ENCODE results near the gene NUDT13. TPM values are rescaled to one million over a fixed set of nuclear protein-coding genes. Genes with fewer than 3 reads are reported as not detected.

The NUDT13 gene

DNA sequence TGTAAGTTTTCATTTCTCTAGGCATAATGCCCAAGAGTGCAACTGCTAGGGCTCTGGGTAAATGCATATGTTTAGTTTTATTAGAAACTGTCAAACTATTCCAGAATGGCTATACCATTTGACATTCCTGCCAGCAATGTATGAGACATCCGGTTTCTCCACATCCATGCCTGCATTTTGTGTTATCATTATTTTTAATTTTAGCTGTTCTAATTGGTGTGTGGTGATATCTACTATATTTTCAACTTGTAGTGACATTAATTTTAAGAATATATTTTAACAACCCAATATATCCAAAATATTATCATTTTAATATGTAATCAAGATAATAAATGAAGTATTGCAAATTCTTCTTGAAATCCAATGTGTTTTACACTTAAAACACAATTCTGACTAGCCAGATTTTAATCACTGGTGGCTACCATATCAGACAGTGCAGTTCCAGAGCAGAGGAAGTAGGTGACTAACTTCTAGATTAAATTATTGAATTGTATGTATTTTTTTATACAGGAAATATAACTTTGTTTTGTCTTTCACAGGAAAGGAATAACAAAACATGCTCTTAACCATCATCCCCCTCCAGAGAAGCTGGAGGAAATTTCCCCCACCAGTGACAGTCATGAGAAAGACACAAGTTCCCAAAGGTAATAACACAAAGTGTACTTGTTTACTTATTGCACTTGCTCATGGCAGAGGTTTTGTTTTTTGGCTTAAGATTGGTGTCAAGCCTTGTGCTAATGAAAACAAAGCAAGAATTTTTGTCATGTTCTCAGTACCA lies 64.1 kb downstream of the NUDT13 start:
- no peak overlapping the region for H3K27ac ChIP-seq (replicated peaks; ENCODE audit: low read length)
- no peak overlapping the region for H3K23ac ChIP-seq (ENCODE audit: low read depth, low read length, poor library complexity)
- no peak overlapping the region for H3K18ac ChIP-seq (ENCODE audit: low read length)
- H3K4me2 ChIP-seq (ENCODE audit: insufficient read depth, low read length, poor library complexity, severe bottlenecking) = no peak overlapping the region
- H4K91ac ChIP-seq (ENCODE audit: low read depth, low read length, poor library complexity) = no peak overlapping the region
- no CpG with 5 or more reads among the region's 1 CpG for WGBS, 2 donors (ENCODE audit: extremely low coverage in 2 of 2, insufficient read length in 2 of 2, insufficient replicate concordance in 1 of 2)
- H3K4me3 ChIP-seq (ENCODE audit: low read length in 2 of 2) = no peak overlapping the region
- H2AFZ ChIP-seq (ENCODE audit: low read length) = no peak overlapping the region
- no peak overlapping the region for H4K8ac ChIP-seq (ENCODE audit: low read depth, low read length)
- H2BK12ac ChIP-seq (ENCODE audit: low read length) = no peak overlapping the region
- no peak overlapping the region for H3K4ac ChIP-seq (ENCODE audit: low read length)
- no peak overlapping the region for H2AK5ac ChIP-seq (ENCODE audit: low read depth, low read length)
- H3K36me3 ChIP-seq (replicated peaks in 1 of 2; ENCODE audit: control insufficient read depth in 2 of 2, insufficient read depth in 2 of 2, low read length in 2 of 2) = peaks cover 3 to 58% of the 10 kb centered on the region in 2 donors
- no peak overlapping the region for H3K14ac ChIP-seq (ENCODE audit: low read length)
- H3K27me3 ChIP-seq (ENCODE audit: control insufficient read depth in 3 of 3, insufficient read depth in 3 of 3, low read depth in 1 of 3, low read length in 3 of 3) = no peaks in the 10 kb centered on the region
- H3K9ac ChIP-seq (ENCODE audit: low read depth, low read length, poor library complexity) = no peak overlapping the region
- H2BK120ac ChIP-seq (ENCODE audit: low read depth, low read length) = no peak overlapping the region
- H2BK5ac ChIP-seq (ENCODE audit: low read length) = no peak overlapping the region
- no peaks in the 10 kb centered on the region for H3K9me3 ChIP-seq (replicated peaks in 1 of 2; ENCODE audit: control insufficient read depth in 2 of 2, insufficient read depth in 1 of 2, low read depth in 1 of 2, low read length in 2 of 2)
- no peak for DNase-seq (ENCODE audit: low spot score)
- no peak overlapping the region for H2BK15ac ChIP-seq (ENCODE audit: low read length)
- H3K4me1 ChIP-seq (ENCODE audit: control insufficient read depth in 2 of 2, insufficient read depth in 1 of 2, low read depth in 1 of 2, low read length in 2 of 2) = no peaks in the 10 kb centered on the region
- H3K79me1 ChIP-seq (ENCODE audit: low read depth, low read length) = no peaks in the 10 kb centered on the region

Small RNAs within 50 kb of the gene (small RNA-seq; reads per million reads assigned to genes)
- gene RF00019 (ENCODE audit: insufficient read depth) (not detected), gene SNORA11F (ENCODE audit: insufficient read depth) (not detected)
